ENCODE measurements around the gene PRSS27.

DNA sequence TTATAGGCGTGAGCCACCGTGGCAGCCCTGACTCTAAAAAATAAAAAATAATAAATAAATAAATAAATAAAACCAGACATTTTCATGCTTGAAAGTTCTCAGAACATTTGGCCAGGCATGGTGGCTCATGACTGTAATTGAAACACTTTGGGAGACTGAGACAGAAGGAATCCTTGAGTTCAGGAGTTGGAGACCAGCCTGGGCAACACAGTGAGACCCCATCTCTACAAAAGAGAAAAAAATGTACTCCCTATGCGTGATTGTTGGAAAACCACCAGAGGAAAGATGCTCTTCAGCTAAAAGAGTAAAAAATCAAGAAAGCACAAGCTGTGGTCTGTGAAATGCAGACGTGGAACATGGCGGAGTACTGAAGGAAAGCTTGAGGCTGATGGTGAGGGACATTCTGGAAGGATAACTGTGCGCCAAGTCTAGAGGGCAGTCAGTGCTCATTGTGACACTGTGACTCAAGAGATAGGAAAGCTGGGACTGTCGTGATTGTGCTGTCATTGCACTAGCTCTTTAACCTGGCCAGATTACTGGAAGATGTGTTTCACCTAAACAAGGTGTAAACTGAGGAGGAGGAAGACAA lies 4.2 kb upstream of the PRSS27 start:
- TF ChIP-seq POLR2A (IDR thresholded peaks at IDR 0.05) = no peak
- TF ChIP-seq, protein P1, sequence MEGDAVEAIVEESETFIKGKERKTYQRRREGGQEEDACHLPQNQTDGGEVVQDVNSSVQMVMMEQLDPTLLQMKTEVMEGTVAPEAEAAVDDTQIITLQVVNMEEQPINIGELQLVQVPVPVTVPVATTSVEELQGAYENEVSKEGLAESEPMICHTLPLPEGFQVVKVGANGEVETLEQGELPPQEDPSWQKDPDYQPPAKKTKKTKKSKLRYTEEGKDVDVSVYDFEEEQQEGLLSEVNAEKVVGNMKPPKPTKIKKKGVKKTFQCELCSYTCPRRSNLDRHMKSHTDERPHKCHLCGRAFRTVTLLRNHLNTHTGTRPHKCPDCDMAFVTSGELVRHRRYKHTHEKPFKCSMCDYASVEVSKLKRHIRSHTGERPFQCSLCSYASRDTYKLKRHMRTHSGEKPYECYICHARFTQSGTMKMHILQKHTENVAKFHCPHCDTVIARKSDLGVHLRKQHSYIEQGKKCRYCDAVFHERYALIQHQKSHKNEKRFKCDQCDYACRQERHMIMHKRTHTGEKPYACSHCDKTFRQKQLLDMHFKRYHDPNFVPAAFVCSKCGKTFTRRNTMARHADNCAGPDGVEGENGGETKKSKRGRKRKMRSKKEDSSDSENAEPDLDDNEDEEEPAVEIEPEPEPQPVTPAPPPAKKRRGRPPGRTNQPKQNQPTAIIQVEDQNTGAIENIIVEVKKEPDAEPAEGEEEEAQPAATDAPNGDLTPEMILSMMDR (IDR thresholded peaks at IDR 0.05) = no peak
